Panc1 (cell line): ENCODE results near the gene NPAS1. TPM values are rescaled to one million over a fixed set of nuclear protein-coding genes. Genes with fewer than 3 reads are reported as not detected.

Experiments
- ATAC-seq: fragments of 200-7000 bp; cut with Tn5 transposase; 2 replicates; pipeline ENCODE4 v1.9.1; 2020; ENCODE audit warnings: mild to moderate bottlenecking, moderate library complexity
- BruUV-seq: library from RNA; stranded (reverse); fragments of 400-500 nt; replicated peaks from 2 replicates; lab custom pipeline; 2021; lab: Mats Ljungman, UMichigan
- CTCF ChIA-PET: fragments of 300-600 bp; sonication (Branson Sonifier 250); formaldehyde crosslinking; loops from one replicate; lab custom pipeline; 2022; ENCODE audit warnings: antibody characterized with exemption; lab: Charles Lee
- POLR2A ChIA-PET: fragments of 300-600 bp; sonication (Branson Sonifier 250); formaldehyde crosslinking; loops from one replicate; lab custom pipeline; 2022; ENCODE audit warnings: antibody characterized with exemption; lab: Charles Lee
- DNase-seq: peaks from one replicate; pipeline ENCODE4 v3.0.0-alpha.2; 2010; ENCODE audit warnings: low read depth, low spot score
- H3K27ac ChIP-seq: 2 replicates; pipeline ENCODE4 v1.5.1; 2011; ENCODE audit warnings: mild to moderate bottlenecking, low read length, inconsistent platforms
- H3K27me3 ChIP-seq: fragments of 200-500 bp; sonication (Bioruptor generic); 2 replicates; pipeline ENCODE4 v1.6.0; 2014; ENCODE audit warnings: low read length, inconsistent platforms; ENCODE audit not compliant: control insufficient read depth, insufficient read depth
- H3K36me3 ChIP-seq: fragments of 200-500 bp; sonication (Bioruptor generic); 2 replicates; pipeline ENCODE4 v1.5.1; 2014; ENCODE audit warnings: inconsistent platforms, mild to moderate bottlenecking, low read length, moderate library complexity; ENCODE audit not compliant: control insufficient read depth, insufficient read depth
- H3K4me1 ChIP-seq: 2 replicates; pipeline ENCODE4 v1.5.1; 2011; ENCODE audit warnings: inconsistent platforms, mild to moderate bottlenecking, low read length, moderate library complexity; ENCODE audit not compliant: control insufficient read depth, insufficient read depth
- H3K4me3 ChIP-seq, 2 experiments: 2 replicates each; pipeline ENCODE4 v1.5.1; 2011 to 2012; ENCODE audit warnings: low read depth in 2 of 2, low read length in 2 of 2, mild to moderate bottlenecking in 2 of 2, inconsistent platforms in 1 of 2, moderate library complexity in 1 of 2
- H3K9me3 ChIP-seq: fragments of 200-500 bp; sonication (Bioruptor generic); 2 replicates; pipeline ENCODE4 v1.5.1; 2014; ENCODE audit warnings: low read depth, mild to moderate bottlenecking, inconsistent platforms, low read length, moderate library complexity; ENCODE audit not compliant: control insufficient read depth, insufficient read depth
- POLR2AphosphoS5 ChIP-seq: IDR thresholded peaks from 2 replicates; pipeline ENCODE4 v1.6.1; 2012; ENCODE audit warnings: mild to moderate bottlenecking, low read depth, low read length, moderate library complexity
- SIN3A ChIP-seq: IDR thresholded peaks from 2 replicates; pipeline ENCODE4 v1.6.1; 2012; ENCODE audit warnings: low read depth, mild to moderate bottlenecking, low read length, moderate library complexity, borderline replicate concordance; ENCODE audit not compliant: insufficient read depth
- TCF7L2 ChIP-seq: IDR thresholded peaks from 2 replicates; pipeline ENCODE4 v1.6.1; 2011; ENCODE audit warnings: mild to moderate bottlenecking, low read depth, low read length, inconsistent platforms
- in situ Hi-C: cut with HindIII; loops from 2 replicates; pipeline ENCODE4 v1.10.0; 2016; ENCODE audit warnings: low sequenced_read_pairs, low pct_unique_long_range_greater_than_20kb
- intact Hi-C: fragments of 100-400 bp; cut with micrococcal nuclease; formaldehyde crosslinking; loops from one replicate; pipeline ENCODE4 v1.10.0; 2022; ENCODE audit not compliant: unreplicated experiment
- total RNA-seq: library from RNA; stranded (reverse); gene quantifications from one replicate; pipeline ENCODE4 v1.2.1, GENCODE V29; 2021; ENCODE audit not compliant: unreplicated experiment
- TF ChIP-seq, protein P1 (sequence below): fragments of 450-650 bp; IDR thresholded peaks from 2 replicates; pipeline ENCODE4 v1.5.1; 2017; ENCODE audit warnings: mild to moderate bottlenecking
- TF ChIP-seq, protein P2 (sequence below), 2 experiments: IDR thresholded peaks; 2 replicates each; pipeline ENCODE4 v1.6.1; 2011 to 2012; ENCODE audit warnings: low read depth in 2 of 2, control low read depth in 1 of 2, low read length in 1 of 2, mild to moderate bottlenecking in 1 of 2, moderate library complexity in 1 of 2; ENCODE audit not compliant: insufficient read depth in 1 of 2

NPAS1 gene
- total RNA-seq, 1 experiment from 2014 or later, result 3.6 TPM

DNA sequence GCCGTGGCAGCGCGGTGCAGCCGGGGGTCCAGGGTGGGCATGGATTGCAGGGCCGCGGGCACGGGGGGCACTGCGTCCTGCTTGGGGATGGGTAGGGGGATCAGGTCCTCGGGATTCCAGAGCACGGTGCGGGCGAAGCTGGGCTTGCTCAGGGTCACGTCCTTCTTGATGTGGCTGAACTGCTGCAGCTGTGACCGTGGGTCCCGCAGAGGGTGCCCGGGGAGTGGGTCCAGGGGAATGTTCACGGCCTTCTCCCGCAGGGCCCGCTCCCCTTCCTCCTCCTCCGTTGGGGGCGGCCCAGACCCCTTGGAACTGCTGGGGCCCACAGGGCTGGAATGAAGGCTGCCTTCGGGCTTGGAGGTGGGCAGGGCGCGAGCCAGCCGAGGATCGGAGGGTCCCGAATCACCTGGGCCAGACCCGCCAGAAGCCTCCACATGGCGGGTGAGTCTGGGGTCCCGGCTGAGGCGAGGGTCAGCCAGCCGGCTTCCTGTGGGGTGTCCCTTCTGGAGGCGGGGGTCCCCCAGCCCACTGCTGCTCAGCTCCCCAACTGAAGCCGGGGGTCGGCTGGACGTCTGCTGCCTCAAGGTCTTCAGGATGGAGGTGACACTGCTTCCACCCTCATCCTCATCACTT, 47.7 kb downstream of the NPAS1 start:
- TF ChIP-seq, protein P1, sequence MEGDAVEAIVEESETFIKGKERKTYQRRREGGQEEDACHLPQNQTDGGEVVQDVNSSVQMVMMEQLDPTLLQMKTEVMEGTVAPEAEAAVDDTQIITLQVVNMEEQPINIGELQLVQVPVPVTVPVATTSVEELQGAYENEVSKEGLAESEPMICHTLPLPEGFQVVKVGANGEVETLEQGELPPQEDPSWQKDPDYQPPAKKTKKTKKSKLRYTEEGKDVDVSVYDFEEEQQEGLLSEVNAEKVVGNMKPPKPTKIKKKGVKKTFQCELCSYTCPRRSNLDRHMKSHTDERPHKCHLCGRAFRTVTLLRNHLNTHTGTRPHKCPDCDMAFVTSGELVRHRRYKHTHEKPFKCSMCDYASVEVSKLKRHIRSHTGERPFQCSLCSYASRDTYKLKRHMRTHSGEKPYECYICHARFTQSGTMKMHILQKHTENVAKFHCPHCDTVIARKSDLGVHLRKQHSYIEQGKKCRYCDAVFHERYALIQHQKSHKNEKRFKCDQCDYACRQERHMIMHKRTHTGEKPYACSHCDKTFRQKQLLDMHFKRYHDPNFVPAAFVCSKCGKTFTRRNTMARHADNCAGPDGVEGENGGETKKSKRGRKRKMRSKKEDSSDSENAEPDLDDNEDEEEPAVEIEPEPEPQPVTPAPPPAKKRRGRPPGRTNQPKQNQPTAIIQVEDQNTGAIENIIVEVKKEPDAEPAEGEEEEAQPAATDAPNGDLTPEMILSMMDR, result no peak
- TF ChIP-seq TCF7L2, result no peak
- no peak for TF ChIP-seq SIN3A
- no peak for TF ChIP-seq POLR2AphosphoS5
- TF ChIP-seq, protein P2, sequence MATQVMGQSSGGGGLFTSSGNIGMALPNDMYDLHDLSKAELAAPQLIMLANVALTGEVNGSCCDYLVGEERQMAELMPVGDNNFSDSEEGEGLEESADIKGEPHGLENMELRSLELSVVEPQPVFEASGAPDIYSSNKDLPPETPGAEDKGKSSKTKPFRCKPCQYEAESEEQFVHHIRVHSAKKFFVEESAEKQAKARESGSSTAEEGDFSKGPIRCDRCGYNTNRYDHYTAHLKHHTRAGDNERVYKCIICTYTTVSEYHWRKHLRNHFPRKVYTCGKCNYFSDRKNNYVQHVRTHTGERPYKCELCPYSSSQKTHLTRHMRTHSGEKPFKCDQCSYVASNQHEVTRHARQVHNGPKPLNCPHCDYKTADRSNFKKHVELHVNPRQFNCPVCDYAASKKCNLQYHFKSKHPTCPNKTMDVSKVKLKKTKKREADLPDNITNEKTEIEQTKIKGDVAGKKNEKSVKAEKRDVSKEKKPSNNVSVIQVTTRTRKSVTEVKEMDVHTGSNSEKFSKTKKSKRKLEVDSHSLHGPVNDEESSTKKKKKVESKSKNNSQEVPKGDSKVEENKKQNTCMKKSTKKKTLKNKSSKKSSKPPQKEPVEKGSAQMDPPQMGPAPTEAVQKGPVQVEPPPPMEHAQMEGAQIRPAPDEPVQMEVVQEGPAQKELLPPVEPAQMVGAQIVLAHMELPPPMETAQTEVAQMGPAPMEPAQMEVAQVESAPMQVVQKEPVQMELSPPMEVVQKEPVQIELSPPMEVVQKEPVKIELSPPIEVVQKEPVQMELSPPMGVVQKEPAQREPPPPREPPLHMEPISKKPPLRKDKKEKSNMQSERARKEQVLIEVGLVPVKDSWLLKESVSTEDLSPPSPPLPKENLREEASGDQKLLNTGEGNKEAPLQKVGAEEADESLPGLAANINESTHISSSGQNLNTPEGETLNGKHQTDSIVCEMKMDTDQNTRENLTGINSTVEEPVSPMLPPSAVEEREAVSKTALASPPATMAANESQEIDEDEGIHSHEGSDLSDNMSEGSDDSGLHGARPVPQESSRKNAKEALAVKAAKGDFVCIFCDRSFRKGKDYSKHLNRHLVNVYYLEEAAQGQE (IDR thresholded peaks at IDR 0.05; ENCODE audit: insufficient read depth in 1 of 2, low read depth in 2 of 2, low read length in 1 of 2), result no peak
- CTCF ChIA-PET, result no interaction called here
- no peak for DNase-seq
- intact Hi-C loops (no loop called here), in situ Hi-C loops (no loop called here)
- Histone ChIP-seq H3K9me3 (no peaks in the 10 kb centered on the region), H3K36me3 (peaks cover 2% of the 10 kb centered on the region), H3K4me1 (no peaks in the 10 kb centered on the region), H3K4me3 (no peak overlapping the region), H3K27ac (no peak overlapping the region), H3K27me3 (no peaks in the 10 kb centered on the region)
- no peak for ATAC-seq
- BruUV-seq, result no TSS peak
- POLR2A ChIA-PET, result interaction anchor here (0.5 kb wide), 1 partner anchor 566 kb away, joined by 8 read pairs; no protein-coding TSS in a partner anchor

DNA sequence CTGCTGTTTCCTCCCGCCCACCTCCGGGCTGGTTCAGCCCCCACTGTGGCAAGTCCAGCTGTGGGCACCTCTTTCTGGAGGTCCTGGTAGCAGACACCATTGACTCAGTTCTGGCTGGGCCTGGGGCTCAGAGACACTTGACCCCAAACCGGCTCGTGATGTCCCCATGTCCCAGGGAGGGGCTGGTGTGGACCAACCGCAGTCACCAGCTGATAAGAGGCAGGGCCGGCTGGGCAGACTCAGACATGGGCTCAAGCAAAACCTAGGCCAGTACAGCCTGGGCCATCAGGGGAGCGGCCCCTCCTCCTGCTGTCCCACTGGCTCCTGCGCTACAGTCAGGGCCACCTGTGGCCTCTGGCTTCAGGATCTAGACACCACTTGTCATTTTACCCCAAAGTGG, 48.6 kb downstream of the NPAS1 start:
- Histone ChIP-seq H3K27ac (no peak overlapping the region), H3K4me3 (no peak overlapping the region), H3K27me3 (no peaks in the 10 kb centered on the region), H3K4me1 (no peaks in the 10 kb centered on the region), H3K36me3 (peaks cover 2% of the 10 kb centered on the region), H3K9me3 (no peaks in the 10 kb centered on the region)
- in situ Hi-C loops, result no loop called here
- ATAC-seq (0 out of 2 replicates have a peak, but pooled peaks have one; percentile 33), DNase-seq (no peak)
- ChIA-PET CTCF (no interaction called here), POLR2A (interaction anchor here (0.5 to 0.6 kb wide), 2 partner anchors 9 to 72 kb away, joined by 6 to 11 read pairs; no protein-coding TSS in a partner anchor)
- intact Hi-C loops, result no loop called here
- no TSS peak for BruUV-seq
- TF ChIP-seq, protein P1, result no peak
- TF ChIP-seq, protein P2 (IDR thresholded peaks at IDR 0.05; ENCODE audit: insufficient read depth in 1 of 2, low read depth in 2 of 2, low read length in 1 of 2), result no peak
- TF ChIP-seq POLR2AphosphoS5 (no peak), SIN3A (no peak), TCF7L2 (no peak)
